ENCODE data around the gene AGK.

DNA sequence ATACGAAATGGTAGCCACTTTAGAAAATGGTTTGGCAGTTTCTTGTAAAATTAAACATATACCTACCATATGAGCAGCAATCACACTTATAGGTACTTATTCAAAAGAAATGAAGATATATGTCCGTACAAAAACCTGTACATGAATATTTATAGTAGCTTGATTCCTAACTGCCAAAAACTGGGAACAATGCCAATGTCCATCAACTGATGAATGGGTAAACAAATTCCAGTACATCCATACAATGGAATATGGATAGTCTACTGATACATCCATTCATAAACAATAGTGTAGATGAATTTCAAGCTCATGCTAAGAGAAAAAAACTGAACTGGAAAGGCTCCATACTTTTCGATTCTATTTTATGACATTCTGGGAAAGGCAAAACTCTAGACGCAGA lies 68.5 kb downstream of the AGK start:
- TF ChIP-seq EZH2 (IDR thresholded peaks at IDR 0.05; ENCODE audit: borderline replicate concordance, insufficient read depth, low read depth, low read length, poor library complexity, severe bottlenecking) (no peak), CTCF (IDR thresholded peaks at IDR 0.05) (no peak)
